IMR-90 (cell line): ENCODE measurements around the gene USP7.

ENCODE experiments used
- BHLHE40 ChIP-seq: fragments of 150-350 bp; IDR thresholded peaks from 2 replicates; pipeline ENCODE4 v1.6.1; 2016; ENCODE audit warnings: mild to moderate bottlenecking, low read depth, low read length
- CEBPB ChIP-seq: IDR thresholded peaks from 2 replicates; pipeline ENCODE4 v1.6.1; 2012; ENCODE audit warnings: low read depth, low read length, improper control_type of control experiment
- CHD1 ChIP-seq: IDR thresholded peaks from 2 replicates; pipeline ENCODE4 v1.6.1; 2012; ENCODE audit warnings: low read depth, low read length, improper control_type of control experiment
- ELK1 ChIP-seq: fragments of 150-350 bp; IDR thresholded peaks from 2 replicates; pipeline ENCODE4 v1.6.1; 2016; ENCODE audit warnings: low read depth, mild to moderate bottlenecking, low read length, moderate library complexity, borderline replicate concordance
- FOS ChIP-seq: fragments of 150-350 bp; IDR thresholded peaks from 2 replicates; pipeline ENCODE4 v1.6.1; 2016; ENCODE audit warnings: low read depth, low read length
- MAFK ChIP-seq: IDR thresholded peaks from 2 replicates; pipeline ENCODE4 v1.6.1; 2012; ENCODE audit warnings: low read depth, low read length, improper control_type of control experiment
- MAZ ChIP-seq: IDR thresholded peaks from 2 replicates; pipeline ENCODE4 v1.6.1; 2012; ENCODE audit warnings: low read depth, mild to moderate bottlenecking, low read length, improper control_type of control experiment, moderate library complexity, borderline replicate concordance
- POLR2A ChIP-seq: IDR thresholded peaks from 2 replicates; pipeline ENCODE4 v1.6.1; 2012; ENCODE audit warnings: mild to moderate bottlenecking, low read depth, low read length
- RAD21 ChIP-seq: IDR thresholded peaks from 2 replicates; pipeline ENCODE4 v1.6.1; 2012; ENCODE audit warnings: low read length, improper control_type of control experiment
- RCOR1 ChIP-seq: IDR thresholded peaks from 2 replicates; pipeline ENCODE4 v1.6.1; 2012; ENCODE audit warnings: mild to moderate bottlenecking, low read length, improper control_type of control experiment; ENCODE audit not compliant: insufficient replicate concordance
- RFX5 ChIP-seq: IDR thresholded peaks from 2 replicates; pipeline ENCODE4 v1.8.0; 2012; ENCODE audit warnings: low read depth, mild to moderate bottlenecking, low read length, moderate library complexity
- SMC3 ChIP-seq: fragments of 150-350 bp; IDR thresholded peaks from 2 replicates; pipeline ENCODE4 v1.6.1; 2016; ENCODE audit warnings: low read depth, mild to moderate bottlenecking, antibody characterized with exemption, low read length, moderate library complexity
- USF2 ChIP-seq: fragments of 150-350 bp; IDR thresholded peaks from 2 replicates; pipeline ENCODE4 v1.6.1; 2017; ENCODE audit warnings: mild to moderate bottlenecking, antibody characterized with exemption, low read length, low read depth
- TF ChIP-seq, protein P1 (sequence below): conservative IDR thresholded peaks from 2 replicates; pipeline ENCODE4 v1.5.1; 2012; ENCODE audit warnings: mild to moderate bottlenecking, low read depth, low read length, improper control_type of control experiment

DNA sequence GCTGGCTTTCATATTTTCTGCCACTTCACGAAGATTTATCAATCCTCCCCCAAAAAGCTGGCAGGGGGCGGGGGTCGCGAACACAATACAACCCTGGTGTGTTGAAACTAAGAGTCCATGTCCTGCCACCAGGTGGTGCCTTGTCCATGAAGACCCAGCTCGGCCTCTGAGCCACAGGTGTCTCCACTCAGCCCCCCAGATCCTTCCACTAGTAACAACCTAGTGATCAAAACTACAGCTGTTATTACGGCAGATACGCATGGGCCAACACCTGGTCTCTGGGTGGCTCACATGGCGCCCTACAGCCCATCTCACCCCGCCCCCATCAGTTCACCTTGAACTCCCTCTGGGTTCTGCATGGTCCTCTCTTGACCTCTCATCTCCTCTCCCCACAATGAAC lies 27.7 kb downstream of the USP7 start:
- TF ChIP-seq, protein P1, sequence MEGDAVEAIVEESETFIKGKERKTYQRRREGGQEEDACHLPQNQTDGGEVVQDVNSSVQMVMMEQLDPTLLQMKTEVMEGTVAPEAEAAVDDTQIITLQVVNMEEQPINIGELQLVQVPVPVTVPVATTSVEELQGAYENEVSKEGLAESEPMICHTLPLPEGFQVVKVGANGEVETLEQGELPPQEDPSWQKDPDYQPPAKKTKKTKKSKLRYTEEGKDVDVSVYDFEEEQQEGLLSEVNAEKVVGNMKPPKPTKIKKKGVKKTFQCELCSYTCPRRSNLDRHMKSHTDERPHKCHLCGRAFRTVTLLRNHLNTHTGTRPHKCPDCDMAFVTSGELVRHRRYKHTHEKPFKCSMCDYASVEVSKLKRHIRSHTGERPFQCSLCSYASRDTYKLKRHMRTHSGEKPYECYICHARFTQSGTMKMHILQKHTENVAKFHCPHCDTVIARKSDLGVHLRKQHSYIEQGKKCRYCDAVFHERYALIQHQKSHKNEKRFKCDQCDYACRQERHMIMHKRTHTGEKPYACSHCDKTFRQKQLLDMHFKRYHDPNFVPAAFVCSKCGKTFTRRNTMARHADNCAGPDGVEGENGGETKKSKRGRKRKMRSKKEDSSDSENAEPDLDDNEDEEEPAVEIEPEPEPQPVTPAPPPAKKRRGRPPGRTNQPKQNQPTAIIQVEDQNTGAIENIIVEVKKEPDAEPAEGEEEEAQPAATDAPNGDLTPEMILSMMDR = peak; percentile 23; the same call in 1 of the 2 replicates
- TF ChIP-seq RAD21 = no peak
- no peak for TF ChIP-seq SMC3
- TF ChIP-seq CEBPB = no peak
- TF ChIP-seq MAFK = no peak
- no peak for TF ChIP-seq USF2
- no peak for TF ChIP-seq MAZ
- no peak for TF ChIP-seq POLR2A
- no peak for TF ChIP-seq BHLHE40
- TF ChIP-seq ELK1 = no peak
- no peak for TF ChIP-seq FOS
- no peak for TF ChIP-seq CHD1
- no peak for TF ChIP-seq RFX5
- TF ChIP-seq RCOR1 = no peak
